T-helper 2 cell treated with Interferon-gamma antibody and Interleukin-4, amounts not matched to agents 5 μg/mL and 100 μg/mL, for 36 hours (primary cell): Measurements from ENCODE around the gene CCDC134.

ENCODE experiments used
- DNase-seq: peaks from one replicate; pipeline ENCODE4 v3.0.0; 2021; ENCODE audit warnings: low spot score
- H3K27ac Mint-ChIP-seq: one replicate; pipeline ENCODE4 v1.8.0; 2021; ENCODE audit warnings: mild to moderate bottlenecking, mixed read lengths
- H3K27me3 Mint-ChIP-seq: one replicate; pipeline ENCODE4 v1.8.0; 2021; ENCODE audit warnings: low read depth, mixed read lengths
- H3K36me3 Mint-ChIP-seq: one replicate; pipeline ENCODE4 v1.8.0; 2021; ENCODE audit warnings: low read depth, mixed read lengths
- H3K4me1 Mint-ChIP-seq: one replicate; pipeline ENCODE4 v1.8.0; 2021; ENCODE audit warnings: low read depth, mixed read lengths
- H3K4me3 Mint-ChIP-seq: one replicate; pipeline ENCODE4 v1.8.0; 2022; ENCODE audit warnings: mild to moderate bottlenecking, moderate library complexity, mixed read lengths
- H3K9me3 Mint-ChIP-seq: one replicate; pipeline ENCODE4 v1.8.0; 2021; ENCODE audit warnings: mixed read lengths

CCDC134 gene

GRCh38 chr22:41822317-41823057 is 22.0 kb downstream of the CCDC134 start:
- Mint-ChIP-seq H3K36me3 (peaks cover 22% of the 10 kb centered on the region), H3K4me3 (no peak overlapping the region), H3K27ac (peak overlapping the region; percentile 16)

DNA sequence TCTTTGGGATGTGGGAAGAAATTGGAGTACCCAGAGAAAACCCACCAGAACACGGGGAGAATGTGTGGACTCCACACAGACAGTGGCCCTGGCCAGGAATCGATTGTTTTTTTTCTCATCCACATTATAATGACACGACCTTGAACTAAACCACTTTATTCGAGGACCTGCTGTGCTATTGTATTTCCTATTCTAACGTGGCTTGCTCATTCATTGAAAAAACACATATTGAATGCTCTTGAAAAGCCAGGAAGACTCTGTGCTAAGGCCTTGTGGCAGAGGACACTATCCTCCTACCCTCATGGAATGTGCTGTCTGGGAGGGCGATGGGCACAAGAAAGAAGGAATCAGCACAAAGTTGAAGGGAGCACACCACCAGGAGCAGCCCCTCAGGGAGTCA is 23.3 kb downstream of the CCDC134 start:
- Mint-ChIP-seq H3K27me3 (no peaks in the 10 kb centered on the region), H3K36me3 (peaks cover 26% of the 10 kb centered on the region), H3K4me3 (no peak overlapping the region), H3K9me3 (no peaks in the 10 kb centered on the region), H3K27ac (peak overlapping the region; percentile 47), H3K4me1 (peaks cover 14% of the 10 kb centered on the region)
- no peak for DNase-seq

More at GRCh38 chr22:41822317-41823057, 22.0 kb downstream of the CCDC134 start:
- Mint-ChIP-seq H3K9me3 (no peaks in the 10 kb centered on the region), H3K27me3 (no peaks in the 10 kb centered on the region), H3K4me1 (peaks cover 10% of the 10 kb centered on the region)
- DNase-seq, result peak; percentile 42

- H3K27ac Mint-ChIP-seq, result peak overlapping the region; percentile 60
- no peak overlapping the region for H3K4me3 Mint-ChIP-seq
- DNase-seq, result no peak
- H3K4me1 Mint-ChIP-seq, result peaks cover 19% of the 10 kb centered on the region
- no peaks in the 10 kb centered on the region for H3K27me3 Mint-ChIP-seq
- peaks cover 34% of the 10 kb centered on the region for H3K36me3 Mint-ChIP-seq
- H3K9me3 Mint-ChIP-seq, result no peaks in the 10 kb centered on the region
Observed at GRCh38 chr22:41825376-41825775, 24.9 kb downstream of the CCDC134 start.

DNA sequence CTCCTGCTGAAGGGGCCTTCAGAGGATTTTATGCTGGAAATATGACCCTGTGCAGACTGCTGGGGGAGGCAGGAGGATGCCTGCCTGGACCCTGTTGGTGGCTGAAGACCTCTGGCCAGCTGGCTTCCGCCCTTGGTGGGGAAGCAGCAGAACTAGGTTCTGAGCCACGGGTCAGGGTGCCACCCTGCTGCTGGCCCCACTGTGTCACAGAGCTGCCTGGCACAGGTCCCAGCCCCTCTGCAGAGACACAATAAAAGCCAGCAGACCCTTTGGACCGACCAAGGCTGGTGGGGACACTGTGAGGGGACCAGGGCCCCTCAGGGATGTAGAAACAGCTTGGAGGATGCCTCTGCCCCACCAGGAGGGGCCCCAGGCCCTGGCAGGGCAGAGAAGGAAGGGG is 25.5 kb downstream of the CCDC134 start:
- Mint-ChIP-seq H3K36me3 (peaks cover 32% of the 10 kb centered on the region), H3K27ac (no peak overlapping the region), H3K4me1 (peaks cover 19% of the 10 kb centered on the region), H3K4me3 (no peak overlapping the region), H3K9me3 (no peaks in the 10 kb centered on the region), H3K27me3 (no peaks in the 10 kb centered on the region)
- no peak for DNase-seq

GRCh38 chr22:41826430-41827383 is 26.2 kb downstream of the CCDC134 start:
- no peak overlapping the region for H3K27ac Mint-ChIP-seq
- H3K36me3 Mint-ChIP-seq, result peaks cover 38% of the 10 kb centered on the region
- H3K4me1 Mint-ChIP-seq, result peaks cover 20% of the 10 kb centered on the region

GRCh38 chr22:41827671-41828070 is 27.2 kb downstream of the CCDC134 start:
- Mint-ChIP-seq H3K9me3 (peaks cover 4% of the 10 kb centered on the region), H3K4me1 (peaks cover 20% of the 10 kb centered on the region), H3K36me3 (peaks cover 44% of the 10 kb centered on the region), H3K27ac (peak overlapping the region; percentile 4), H3K4me3 (no peak overlapping the region), H3K27me3 (no peaks in the 10 kb centered on the region)
- no peak for DNase-seq

More at GRCh38 chr22:41826430-41827383, 26.2 kb downstream of the CCDC134 start:
- Mint-ChIP-seq H3K27me3 (no peaks in the 10 kb centered on the region), H3K4me3 (no peak overlapping the region), H3K9me3 (peaks cover 3% of the 10 kb centered on the region)
- no peak for DNase-seq

DNA sequence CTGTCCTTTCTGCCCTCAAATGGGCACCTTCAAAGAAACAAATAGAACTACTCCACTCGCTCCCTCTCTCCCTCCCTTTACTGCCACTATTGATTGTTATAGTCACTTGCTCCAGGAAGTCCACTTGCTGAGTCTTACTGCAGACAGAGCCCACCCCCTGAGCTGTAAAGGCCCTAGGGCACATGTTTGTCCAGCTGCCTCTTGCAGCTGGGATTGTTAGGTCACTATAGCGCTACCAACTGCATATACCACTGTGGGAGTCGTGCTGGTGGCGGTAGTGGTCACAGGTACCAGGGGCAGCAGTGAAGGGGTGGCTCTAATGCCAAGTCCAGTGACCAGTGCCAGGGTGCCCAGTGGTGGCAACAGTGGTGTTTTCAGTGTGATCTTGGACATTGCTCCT is 28.0 kb downstream of the CCDC134 start:
- peak overlapping the region; percentile 33 for H3K27ac Mint-ChIP-seq
- H3K4me1 Mint-ChIP-seq, result peaks cover 20% of the 10 kb centered on the region
- DNase-seq, result no peak
- peaks cover 40% of the 10 kb centered on the region for H3K36me3 Mint-ChIP-seq
- H3K4me3 Mint-ChIP-seq, result no peak overlapping the region
- no peaks in the 10 kb centered on the region for H3K27me3 Mint-ChIP-seq
- H3K9me3 Mint-ChIP-seq, result peaks cover 4% of the 10 kb centered on the region

DNA sequence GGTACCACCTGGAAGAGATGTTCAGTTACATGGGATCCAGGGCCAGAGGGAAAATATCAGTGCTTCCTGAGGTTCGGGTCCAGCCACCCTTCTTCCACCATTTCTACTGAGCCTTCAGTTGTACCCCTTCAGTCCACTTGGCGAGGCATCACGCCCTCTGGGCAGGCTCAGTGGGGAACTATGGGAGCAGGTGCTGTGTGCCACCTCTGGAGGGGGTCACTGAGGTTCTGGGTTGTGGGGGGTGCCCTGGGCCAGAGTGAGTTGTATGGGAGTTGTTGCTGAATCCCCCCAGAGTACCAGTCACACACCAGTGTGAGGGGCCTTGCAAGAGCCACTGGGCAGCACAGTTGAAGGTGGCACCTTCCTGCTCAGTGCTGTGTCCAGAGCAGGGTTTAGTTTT is 29.7 kb downstream of the CCDC134 start:
- Mint-ChIP-seq H3K27ac (peak overlapping the region; percentile 34), H3K36me3 (peaks cover 43% of the 10 kb centered on the region), H3K4me3 (no peak overlapping the region)

GRCh38 chr22:41831383-41831782 is 30.9 kb downstream of the CCDC134 start:
- Mint-ChIP-seq H3K4me3 (peak overlapping the region; percentile 94), H3K9me3 (peaks cover 4% of the 10 kb centered on the region), H3K36me3 (peaks cover 47% of the 10 kb centered on the region), H3K27ac (peak overlapping the region; percentile 99), H3K27me3 (no peaks in the 10 kb centered on the region), H3K4me1 (peaks cover 39% of the 10 kb centered on the region)
- no peak for DNase-seq

More for the DNA sequence above, 29.7 kb downstream of the CCDC134 start:
- H3K27me3 Mint-ChIP-seq, result no peaks in the 10 kb centered on the region
- peaks cover 30% of the 10 kb centered on the region for H3K4me1 Mint-ChIP-seq
- H3K9me3 Mint-ChIP-seq, result peaks cover 4% of the 10 kb centered on the region
- no peak for DNase-seq

DNA sequence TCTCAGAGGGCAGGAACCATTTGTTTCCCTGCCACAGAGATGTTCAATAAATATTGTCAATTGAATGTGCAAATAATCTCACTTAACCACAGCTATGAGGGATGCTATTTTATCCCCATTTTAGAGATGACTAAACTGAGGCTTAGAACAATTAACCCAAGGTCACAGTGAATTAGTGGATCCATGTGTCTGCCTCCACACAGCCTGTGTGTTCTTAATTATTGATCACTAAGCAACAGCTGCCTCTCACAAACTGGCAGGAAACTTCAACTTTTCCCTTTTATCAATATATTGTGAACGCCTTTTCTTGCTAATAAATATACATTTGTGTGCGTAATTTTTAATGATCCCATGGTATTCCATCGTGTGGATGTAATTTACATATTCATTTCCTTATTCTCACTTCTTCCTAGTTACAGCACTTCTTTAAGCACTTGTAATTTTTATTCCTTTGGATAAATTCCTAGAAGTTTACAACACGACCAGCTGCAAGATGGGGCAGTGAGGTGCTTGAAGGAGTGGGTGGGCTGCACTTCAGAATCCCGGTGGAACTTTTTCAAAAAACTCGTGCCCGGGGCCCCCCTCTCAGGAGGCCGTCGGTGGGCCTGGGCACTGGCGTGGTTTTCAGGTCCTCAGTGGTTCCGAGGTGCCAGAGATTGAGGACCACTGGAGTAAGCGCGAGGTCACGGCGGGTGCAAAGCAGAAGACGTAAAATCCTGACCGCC is 31.5 kb downstream of the CCDC134 start:
- Mint-ChIP-seq H3K27ac (peak overlapping the region; percentile 99), H3K4me3 (peak overlapping the region; percentile 94), H3K27me3 (no peaks in the 10 kb centered on the region), H3K4me1 (peaks cover 45% of the 10 kb centered on the region), H3K36me3 (peaks cover 53% of the 10 kb centered on the region), H3K9me3 (peaks cover 4% of the 10 kb centered on the region)
- DNase-seq, result no peak

DNA sequence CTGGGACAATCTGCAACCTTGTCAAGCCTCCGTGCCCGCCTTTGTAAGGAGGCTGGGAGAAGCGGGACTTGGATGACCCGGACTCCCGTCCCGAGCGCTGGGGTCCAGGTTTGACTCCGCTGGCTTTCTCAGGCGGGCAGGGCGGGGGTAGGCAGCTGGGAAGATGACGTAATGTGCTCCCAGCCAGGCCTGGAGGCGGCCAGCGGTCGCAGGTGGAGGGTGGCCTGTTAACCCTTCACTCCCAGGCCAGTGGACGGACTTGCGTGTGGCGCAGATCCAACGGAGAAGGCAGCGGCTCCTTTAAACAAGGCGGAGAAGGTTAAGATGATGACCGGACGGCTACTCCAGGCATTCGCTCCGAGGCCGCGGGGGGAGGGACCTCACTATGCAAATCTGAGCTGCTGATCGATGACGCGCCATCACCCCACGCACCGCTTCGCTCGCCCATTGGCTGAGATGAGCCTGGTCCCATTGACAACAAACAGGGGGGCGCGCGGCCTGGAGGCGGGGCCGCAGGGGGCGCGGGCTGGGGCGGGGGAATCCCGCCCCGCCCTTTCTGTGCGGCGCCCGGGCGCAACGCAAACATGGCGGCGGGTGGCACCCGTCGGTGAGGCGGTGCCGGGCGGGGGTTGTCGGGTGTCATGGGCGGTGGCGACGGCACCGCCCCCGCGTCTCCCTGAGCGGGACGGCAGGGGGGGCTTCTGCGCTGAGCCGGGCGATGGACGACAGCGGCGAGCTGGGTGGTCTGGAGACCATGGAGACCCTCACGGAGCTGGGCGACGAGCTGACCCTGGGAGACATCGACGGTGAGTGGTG is 32.3 kb downstream of the CCDC134 start, which contains the start of gene SREBF2:
TSS of gene SREBF2 (plus strand) at position 553 of the 816 bp plus-strand sequence. CDS start at position 719, 166 bp downstream.
- H3K4me3 Mint-ChIP-seq, result peak within 1 kb of the TSS; percentile 95
- peak within 1 kb of the TSS; percentile 99 for H3K27ac Mint-ChIP-seq
- H3K27me3 Mint-ChIP-seq, result no peaks in the 10 kb centered on the region
- peaks cover 46% of the 10 kb centered on the region for H3K4me1 Mint-ChIP-seq
- H3K9me3 Mint-ChIP-seq, result peaks cover 4% of the 10 kb centered on the region
- DNase-seq, result peak; percentile 99
- H3K36me3 Mint-ChIP-seq, result peaks cover 53% of the 10 kb centered on the region

DNA sequence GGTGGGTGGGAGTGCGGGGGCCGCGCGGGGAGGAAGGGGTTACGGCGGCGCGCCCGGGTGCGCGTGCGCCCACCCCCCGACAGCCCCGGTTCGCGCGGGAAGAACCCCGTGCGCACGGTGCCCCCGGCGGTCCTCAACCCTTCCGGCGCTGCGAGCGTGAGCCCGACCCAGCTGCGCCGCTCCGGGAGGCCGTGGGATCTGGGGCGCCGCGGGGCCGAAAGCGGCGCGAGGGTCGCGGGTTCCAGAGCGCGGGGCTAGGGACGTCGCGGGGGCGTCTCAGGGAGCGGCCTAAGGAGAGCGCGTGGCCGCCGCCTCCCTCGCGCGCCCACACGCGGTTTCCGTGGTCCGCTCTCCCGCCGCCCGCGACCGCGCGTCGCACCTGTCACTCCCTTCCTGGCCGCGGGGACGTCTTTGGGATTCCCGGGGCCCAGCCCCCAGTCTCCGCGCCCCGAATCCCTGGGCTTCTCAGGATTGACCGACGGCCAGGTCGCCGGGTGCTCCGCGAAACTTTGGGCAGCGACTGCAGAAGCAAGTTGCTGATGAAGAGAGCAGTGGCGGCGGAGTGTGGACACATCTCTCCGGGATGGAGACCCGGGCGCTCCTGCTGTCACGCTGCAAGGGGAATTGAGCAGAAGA is 33.0 kb downstream of the CCDC134 start:
- H3K4me3 Mint-ChIP-seq, result peak overlapping the region; percentile 95

More for the DNA sequence above, 33.0 kb downstream of the CCDC134 start:
- H3K36me3 Mint-ChIP-seq, result peaks cover 57% of the 10 kb centered on the region
- H3K9me3 Mint-ChIP-seq, result peaks cover 4% of the 10 kb centered on the region
- no peaks in the 10 kb centered on the region for H3K27me3 Mint-ChIP-seq
- peaks cover 47% of the 10 kb centered on the region for H3K4me1 Mint-ChIP-seq
- peak overlapping the region; percentile 94 for H3K27ac Mint-ChIP-seq
- DNase-seq, result peak; percentile 68
